Esophagus muscularis mucosa (tissue), 4 donors: ENCODE results near the gene C1orf159. TPM values are rescaled to one million over a fixed set of nuclear protein-coding genes. Genes with fewer than 3 reads are reported as not detected.

Source experiments
- DNase-seq: peaks from one replicate; pipeline ENCODE4 v3.0.0-alpha.2; 2017; ENCODE audit errors: extremely low spot score
- H3K27ac ChIP-seq, 4 donors: fragments of 200-600 bp; sonication (generic); replicated peaks in 1 of 4; 1 replicate in 3 of 4; 2 replicates in 1 of 4; pipeline ENCODE4 v1.5.1; 2016 to 2019; ENCODE audit warnings: mild to moderate bottlenecking in 1 of 4
- H3K27me3 ChIP-seq, 4 donors: fragments of 200-600 bp; sonication (generic); one replicate each; pipeline versions ENCODE4 v1.5.1 to v1.6.0; 2016 to 2019
- H3K36me3 ChIP-seq, 4 donors: fragments of 200-600 bp; sonication (generic); one replicate each; pipeline ENCODE4 v1.5.1; 2016 to 2019
- H3K4me1 ChIP-seq, 4 donors: fragments of 200-600 bp; sonication (generic); one replicate each; pipeline ENCODE4 v1.5.1; 2016 to 2019
- H3K4me3 ChIP-seq, 4 donors: fragments of 200-600 bp; sonication (generic); 1 replicate in 2 of 4; 2 replicates in 2 of 4; pipeline ENCODE4 v1.5.1; 2016 to 2019; ENCODE audit warnings: mild to moderate bottlenecking in 4 of 4, moderate library complexity in 1 of 4
- H3K9me3 ChIP-seq, 4 donors: fragments of 200-600 bp; sonication (generic); 1 replicate in 3 of 4; 2 replicates in 1 of 4; pipeline ENCODE4 v1.5.1; 2016 to 2019
- CTCF ChIP-seq, 3 experiments: fragments of 200-600 bp in 2 of 3; fragments of 450-650 bp in 1 of 3; sonication (generic) in 2 of 3; IDR thresholded peaks; one replicate each; pipeline ENCODE4 v1.5.1; 2017 to 2019; ENCODE audit warnings: antibody characterized with exemption in 3 of 3, mild to moderate bottlenecking in 2 of 3, moderate library complexity in 1 of 3
- EP300 ChIP-seq: sonication (generic); formaldehyde crosslinking; IDR thresholded peaks from one replicate; pipeline ENCODE4 v1.6.1; 2017; ENCODE audit warnings: antibody characterized with exemption
- POLR2A ChIP-seq: fragments of 450-650 bp; IDR thresholded peaks from one replicate; pipeline ENCODE4 v1.6.1; 2017; ENCODE audit warnings: antibody characterized with exemption, moderate library complexity, mild to moderate bottlenecking, low read depth
- POLR2AphosphoS5 ChIP-seq, 2 donors: sonication (generic); formaldehyde crosslinking; IDR thresholded peaks; one replicate each; pipeline ENCODE4 v1.6.1; 2017; ENCODE audit warnings: antibody characterized with exemption in 2 of 2
- WGBS: methylation state at CpG from one replicate; pipeline ENCODE4 v1.1.5; 2018; 5-methylcytosine and 5-hydroxymethylcytosine counted together
- intact Hi-C: fragments of 100-400 bp; cut with DNase I; formaldehyde crosslinking; loops from one replicate; pipeline ENCODE4 v1.15.1; 2023
- total RNA-seq, 4 donors: library from RNA; depleted of rRNA; stranded (reverse); fragments of >200 nt; gene quantifications; one replicate each; pipeline versions ENCODE4 v1.1.0 to v1.2.1, GENCODE V29; 2016

C1orf159 gene
- total RNA-seq, 4 donors from 2014 or later, result 4.2 to 11.9 (median 8.5) TPM

- H3K27me3 ChIP-seq, result peaks cover 0 to 82% (median 15%) of the 10 kb centered on the region in 4 donors
- no peaks in the 10 kb centered on the region for H3K36me3 ChIP-seq
- TF ChIP-seq CTCF (IDR thresholded peaks at IDR 0.05) (no peak), POLR2AphosphoS5 (IDR thresholded peaks at IDR 0.05) (no peak), EP300 (no peak), POLR2A (no peak)
- intact Hi-C loops, result no loop called here
- WGBS, result 28% methylated on average over 7 of the region's 25 CpGs
- H3K4me3 ChIP-seq, result no peak overlapping the region
- H3K9me3 ChIP-seq, result no peaks in the 10 kb centered on the region
- H3K27ac ChIP-seq, result no peak overlapping the region
- no peak for DNase-seq
- peaks cover 0 to 9% (median 3%) of the 10 kb centered on the region in 4 donors for H3K4me1 ChIP-seq
These were observed 25.5 kb upstream of the C1orf159 start for GRCh38 chr1:1141244-1141910.

- H3K36me3 ChIP-seq, result no peaks in the 10 kb centered on the region
- WGBS, result 35% methylated on average over 16 of the region's 18 CpGs
- intact Hi-C loops, result no loop called here
- DNase-seq, result no peak
- no peaks in the 10 kb centered on the region for H3K9me3 ChIP-seq
- peaks cover 0 to 82% (median 15%) of the 10 kb centered on the region in 4 donors for H3K27me3 ChIP-seq
- peaks cover 0 to 9% (median 3%) of the 10 kb centered on the region in 4 donors for H3K4me1 ChIP-seq
- H3K4me3 ChIP-seq, result no peak overlapping the region
- H3K27ac ChIP-seq, result no peak overlapping the region
- TF ChIP-seq POLR2AphosphoS5 (IDR thresholded peaks at IDR 0.05) (no peak), POLR2A (no peak), EP300 (no peak), CTCF (IDR thresholded peaks at IDR 0.05) (no peak)
These were observed 24.8 kb upstream of the C1orf159 start for GRCh38 chr1:1140673-1141072.

GRCh38 chr1:1137256-1138045, 21.6 kb upstream of the C1orf159 start:
- WGBS, result 37% methylated on average over 13 of the region's 36 CpGs
- TF ChIP-seq POLR2A (no peak), EP300 (no peak), POLR2AphosphoS5 (IDR thresholded peaks at IDR 0.05) (no peak), CTCF (IDR thresholded peaks at IDR 0.05) (no peak)
- Histone ChIP-seq H3K27ac (no peak overlapping the region), H3K4me3 (peak overlapping the region in 2 of 4 donors; percentile 12 to 38), H3K27me3 (peaks cover 0 to 70% (median 15%) of the 10 kb centered on the region in 4 donors), H3K36me3 (no peaks in the 10 kb centered on the region), H3K4me1 (peaks cover 0 to 15% (median 7%) of the 10 kb centered on the region in 4 donors), H3K9me3 (no peaks in the 10 kb centered on the region)
- DNase-seq, result no peak
- intact Hi-C loops, result no loop called here

GRCh38 chr1:1136547-1137230, 20.8 kb upstream of the C1orf159 start:
- TF ChIP-seq CTCF (IDR thresholded peaks at IDR 0.05) (no peak), POLR2AphosphoS5 (IDR thresholded peaks at IDR 0.05) (no peak), POLR2A (no peak), EP300 (no peak)
- intact Hi-C loops, result no loop called here
- no peak overlapping the region for H3K27ac ChIP-seq
- H3K9me3 ChIP-seq, result no peaks in the 10 kb centered on the region
- H3K36me3 ChIP-seq, result no peaks in the 10 kb centered on the region
- H3K27me3 ChIP-seq, result peaks cover 0 to 68% (median 15%) of the 10 kb centered on the region in 4 donors
- H3K4me1 ChIP-seq, result peaks cover 0 to 15% (median 7%) of the 10 kb centered on the region in 4 donors
- no peak for DNase-seq
- H3K4me3 ChIP-seq, result peak overlapping the region in 2 of 4 donors; percentile 12 to 38
- 61% methylated on average over 9 of the region's 48 CpGs for WGBS
